Body of pancreas (tissue), 4 donors: ENCODE measurements around the gene PPP6R2.

ENCODE experiments used
- CTCF ChIP-seq, 7 experiments: fragments of 450-650 bp in 4 of 7; fragments of 200-600 bp in 3 of 7; sonication (generic) in 3 of 7; IDR thresholded peaks; one replicate each; pipeline ENCODE4 v1.5.1; 2016 to 2019; ENCODE audit warnings: antibody characterized with exemption in 7 of 7
- POLR2A ChIP-seq, 3 donors: fragments of 450-650 bp; IDR thresholded peaks; one replicate each; pipeline ENCODE4 v1.6.1; 2016; ENCODE audit warnings: antibody characterized with exemption in 3 of 3, mild to moderate bottlenecking in 2 of 3

GRCh38 chr22:50339945-50340879 lies 2.9 kb upstream of the PPP6R2 start:
- TF ChIP-seq CTCF (IDR thresholded peaks at IDR 0.05): no peak
- no peak for TF ChIP-seq POLR2A (IDR thresholded peaks at IDR 0.05)
